MCF 10A (cell line): Measurements from ENCODE around the gene MTHFD2. TPM values are rescaled to one million over a fixed set of nuclear protein-coding genes. Genes with fewer than 3 reads are reported as not detected.
"Not testable (repeated sequence)": the region's sequence is repeated elsewhere in the genome, so short reads cannot be mapped to it uniquely, and the experiment has no call there.

Source experiments
- BruUV-seq: library from RNA; stranded (reverse); fragments of 400-500 nt; replicated peaks from 2 replicates; lab custom pipeline; 2021; lab: Mats Ljungman, UMichigan
- CTCF ChIA-PET: fragments of 300-600 bp; sonication (Branson Sonifier 250); formaldehyde crosslinking; extraction: SDS; loops from one replicate; lab custom pipeline; 2021; ENCODE audit warnings: antibody characterized with exemption, inconsistent platforms; lab: Yijun Ruan, JAX
- POLR2A ChIA-PET: fragments of 300-600, 350-650 bp; sonication (Branson Sonifier 250); formaldehyde crosslinking; extraction: SDS; loops from one replicate; lab custom pipeline; 2020; ENCODE audit warnings: antibody characterized with exemption, inconsistent platforms; lab: Yijun Ruan, JAX
- DNase-seq: peaks from one replicate; pipeline ENCODE4 v3.0.0-alpha.2; 2018; ENCODE audit not compliant: unreplicated experiment
- H3K27ac Mint-ChIP-seq: one replicate; pipeline ENCODE4 v1.8.0; 2022; ENCODE audit warnings: mild to moderate bottlenecking, low read depth, mixed read lengths; ENCODE audit not compliant: unreplicated experiment
- H3K27me3 Mint-ChIP-seq: one replicate; pipeline ENCODE4 v1.8.0; 2022; ENCODE audit warnings: mixed read lengths; ENCODE audit not compliant: insufficient read depth, unreplicated experiment
- H3K36me3 Mint-ChIP-seq: one replicate; pipeline ENCODE4 v1.8.0; 2022; ENCODE audit warnings: mild to moderate bottlenecking, moderate library complexity, mixed read lengths; ENCODE audit not compliant: insufficient read depth, unreplicated experiment
- H3K4me1 Mint-ChIP-seq: one replicate; pipeline ENCODE4 v1.8.0; 2022; ENCODE audit warnings: mixed read lengths; ENCODE audit not compliant: insufficient read depth, unreplicated experiment
- H3K4me3 Mint-ChIP-seq: one replicate; pipeline ENCODE4 v1.8.0; 2022; ENCODE audit warnings: mild to moderate bottlenecking, moderate library complexity, mixed read lengths; ENCODE audit not compliant: unreplicated experiment
- H3K9me3 Mint-ChIP-seq: one replicate; pipeline ENCODE4 v1.8.0; 2022; ENCODE audit warnings: mixed read lengths; ENCODE audit not compliant: unreplicated experiment
- CTCF ChIP-seq: fragments of 200-600 bp; IDR thresholded peaks from one replicate; pipeline ENCODE4 v1.8.0; 2022; ENCODE audit warnings: antibody characterized with exemption, mild to moderate bottlenecking; ENCODE audit not compliant: unreplicated experiment
- intact Hi-C: fragments of 100-400 bp; cut with micrococcal nuclease; formaldehyde crosslinking; loops from 2 replicates; pipeline ENCODE4 v1.14.1; 2022
- total RNA-seq: library from RNA; stranded (reverse); gene quantifications from 2 replicates; pipeline ENCODE4 v1.2.3, GENCODE V29; 2022

Gene MTHFD2
- total RNA-seq, 1 experiment from 2014 or later, result 470 TPM

GRCh38 chr2:74227646-74228045 lies 29.2 kb downstream of the MTHFD2 start:
- Mint-ChIP-seq H3K4me3 (no peak overlapping the region), H3K4me1 (peaks cover 17% of the 10 kb centered on the region), H3K9me3 (no peaks in the 10 kb centered on the region), H3K27me3 (no peaks in the 10 kb centered on the region), H3K27ac (no peak overlapping the region), H3K36me3 (no peaks in the 10 kb centered on the region)
- no peak for TF ChIP-seq CTCF
- no TSS peak for BruUV-seq
- intact Hi-C loops, result no loop called here
- no peak for DNase-seq
- ChIA-PET CTCF (interaction anchor here (0.5 to 0.6 kb wide), 3 partner anchors 50 to 405 kb away, joined by 3 read pairs; no protein-coding TSS in a partner anchor), POLR2A (interaction anchor here (1.2 to 2.3 kb wide), 3 partner anchors 11 to 107 kb away, joined by 3 to 10 read pairs (median 3); partner anchors contain the start of gene MTHFD2)

GRCh38 chr2:74228772-74229171 lies 30.4 kb downstream of the MTHFD2 start:
- ChIA-PET POLR2A (no interaction called here), CTCF (interaction anchor here (1.4 kb wide), 1 partner anchor 50 kb away, joined by 4 read pairs; the partner anchor contains the start of gene MOB1A)
- H3K36me3 Mint-ChIP-seq, result no peaks in the 10 kb centered on the region
- no peak overlapping the region for H3K4me3 Mint-ChIP-seq
- H3K4me1 Mint-ChIP-seq, result peaks cover 17% of the 10 kb centered on the region
- intact Hi-C loops, result no loop called here
- no peaks in the 10 kb centered on the region for H3K9me3 Mint-ChIP-seq
- BruUV-seq, result no TSS peak
- H3K27me3 Mint-ChIP-seq, result no peaks in the 10 kb centered on the region
- H3K27ac Mint-ChIP-seq, result no peak overlapping the region
- DNase-seq, result no peak
- no peak for TF ChIP-seq CTCF

GRCh38 chr2:74229865-74230264 lies 31.4 kb downstream of the MTHFD2 start:
- DNase-seq, H3K27ac Mint-ChIP-seq, CTCF ChIA-PET, H3K9me3 Mint-ChIP-seq, H3K4me3 Mint-ChIP-seq, BruUV-seq, intact Hi-C loops, H3K36me3 Mint-ChIP-seq, POLR2A ChIA-PET, H3K27me3 Mint-ChIP-seq: not testable (repeated sequence)
- peaks cover 17% of the 10 kb centered on the region for H3K4me1 Mint-ChIP-seq

GRCh38 chr2:74232426-74232825 lies 34.0 kb downstream of the MTHFD2 start:
- no peak for TF ChIP-seq CTCF
- peaks cover 14% of the 10 kb centered on the region for H3K4me1 Mint-ChIP-seq
- peaks cover 13% of the 10 kb centered on the region for H3K9me3 Mint-ChIP-seq
- CTCF ChIA-PET, result interaction anchor here (0.6 kb wide), 1 partner anchor 52 kb away, joined by 3 read pairs; no protein-coding TSS in a partner anchor
- no TSS peak for BruUV-seq
- POLR2A ChIA-PET, result interaction anchor here (0.6 kb wide), 1 partner anchor 82 kb away, joined by 3 read pairs; no protein-coding TSS in a partner anchor
- H3K4me3 Mint-ChIP-seq, result no peak overlapping the region
- H3K27ac Mint-ChIP-seq, result no peak overlapping the region
- H3K27me3 Mint-ChIP-seq, result no peaks in the 10 kb centered on the region
- no peak for DNase-seq
- intact Hi-C loops, result no loop called here
- no peaks in the 10 kb centered on the region for H3K36me3 Mint-ChIP-seq
